NCI-H1105 treated with DMSO at 0.1 percent for 48 hours (cell line): ENCODE measurements around the gene LRRC8D.

Experiments used
- DNase-seq: peaks from one replicate; lab custom pipeline; 2025; lab: John Stamatoyannopoulos, UW

Gene LRRC8D

DNA sequence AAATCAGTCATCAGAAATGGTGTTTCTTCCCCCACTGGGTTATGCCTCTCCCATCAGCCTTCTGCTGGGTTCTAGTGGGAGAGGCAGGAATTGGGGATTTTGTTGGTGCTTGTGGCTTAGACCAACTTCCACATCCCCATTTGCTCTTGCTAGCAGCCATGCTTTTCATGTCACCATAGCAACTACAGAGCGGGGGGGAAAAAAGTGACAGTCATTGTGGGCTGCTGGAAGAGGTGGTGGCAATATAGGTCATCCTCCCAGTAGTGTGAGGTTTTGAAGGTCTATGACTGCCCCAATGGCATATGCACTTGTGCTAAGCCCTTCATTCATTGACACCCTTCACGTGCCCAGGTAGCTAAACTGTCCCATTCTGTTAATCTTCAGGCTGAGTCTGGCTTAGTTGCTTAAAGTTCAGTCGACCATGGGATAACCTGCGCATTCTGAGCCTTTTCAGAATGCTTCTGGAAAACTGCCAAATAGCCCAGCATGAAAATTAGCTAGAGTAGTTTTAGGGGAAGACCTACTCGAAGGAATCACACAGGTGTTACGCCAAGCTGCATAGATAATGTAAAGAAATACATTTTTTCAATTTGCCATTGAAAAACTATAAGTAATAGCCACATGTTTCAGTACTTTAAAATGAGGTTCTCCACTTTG is 120.4 kb downstream of the LRRC8D start:
- no peak for DNase-seq

DNA sequence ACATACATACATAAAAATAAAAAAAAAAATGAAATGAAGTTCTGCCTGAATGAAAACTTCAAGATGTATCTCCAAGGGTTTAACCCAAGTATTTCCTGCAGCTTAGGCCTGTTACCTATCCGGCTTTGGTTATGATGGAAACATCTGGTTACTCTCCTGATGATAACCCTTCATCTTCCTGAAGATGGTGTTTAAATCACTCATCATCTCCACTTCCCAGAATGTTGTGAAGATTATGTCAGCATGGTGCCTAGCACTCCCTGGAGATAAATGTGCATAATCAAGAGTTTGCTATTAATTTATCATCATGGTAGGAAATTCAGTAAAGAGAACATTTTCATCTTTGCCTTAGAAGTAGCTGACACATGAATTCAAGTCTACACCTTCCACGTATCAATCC is 121.2 kb downstream of the LRRC8D start:
- DNase-seq: no peak

DNA sequence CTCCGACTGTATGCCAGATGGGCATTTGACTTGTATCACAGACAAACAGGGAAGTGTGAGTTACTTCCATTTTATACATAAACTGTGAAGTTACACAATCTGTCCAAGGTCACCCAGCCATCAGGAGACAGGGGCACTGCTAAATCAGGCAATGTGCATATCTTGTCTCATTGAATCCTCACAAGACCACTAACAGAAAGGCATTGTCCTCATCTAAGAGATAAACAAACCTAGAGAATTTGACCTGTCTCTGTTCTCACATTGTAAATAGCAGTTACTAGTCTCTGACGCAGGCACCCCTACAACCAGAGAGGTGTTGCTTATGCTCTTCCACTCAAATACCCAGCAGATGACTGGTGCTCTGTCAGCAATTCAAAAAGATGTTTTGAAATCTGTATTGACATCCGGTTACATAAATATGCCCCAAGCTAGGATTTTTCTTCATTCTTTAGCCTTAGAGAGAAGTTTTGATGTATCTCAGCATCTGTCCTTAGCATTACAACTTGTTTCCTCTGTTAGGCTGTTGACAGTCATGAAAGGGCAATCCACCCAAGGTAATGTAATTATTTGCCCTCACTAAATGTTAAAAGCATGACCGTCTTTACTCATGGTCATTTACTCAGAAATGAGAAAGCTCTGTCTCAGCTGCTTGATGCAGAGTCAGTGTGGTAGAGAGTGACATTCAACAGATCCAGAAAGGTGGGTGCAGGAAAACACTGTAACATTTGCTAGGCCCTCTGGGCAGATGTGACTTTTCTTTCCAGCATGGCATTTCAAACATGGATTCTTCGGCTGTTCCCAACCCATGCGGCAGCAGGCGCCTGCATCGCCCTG is 122.2 kb downstream of the LRRC8D start:
- no peak for DNase-seq

DNA sequence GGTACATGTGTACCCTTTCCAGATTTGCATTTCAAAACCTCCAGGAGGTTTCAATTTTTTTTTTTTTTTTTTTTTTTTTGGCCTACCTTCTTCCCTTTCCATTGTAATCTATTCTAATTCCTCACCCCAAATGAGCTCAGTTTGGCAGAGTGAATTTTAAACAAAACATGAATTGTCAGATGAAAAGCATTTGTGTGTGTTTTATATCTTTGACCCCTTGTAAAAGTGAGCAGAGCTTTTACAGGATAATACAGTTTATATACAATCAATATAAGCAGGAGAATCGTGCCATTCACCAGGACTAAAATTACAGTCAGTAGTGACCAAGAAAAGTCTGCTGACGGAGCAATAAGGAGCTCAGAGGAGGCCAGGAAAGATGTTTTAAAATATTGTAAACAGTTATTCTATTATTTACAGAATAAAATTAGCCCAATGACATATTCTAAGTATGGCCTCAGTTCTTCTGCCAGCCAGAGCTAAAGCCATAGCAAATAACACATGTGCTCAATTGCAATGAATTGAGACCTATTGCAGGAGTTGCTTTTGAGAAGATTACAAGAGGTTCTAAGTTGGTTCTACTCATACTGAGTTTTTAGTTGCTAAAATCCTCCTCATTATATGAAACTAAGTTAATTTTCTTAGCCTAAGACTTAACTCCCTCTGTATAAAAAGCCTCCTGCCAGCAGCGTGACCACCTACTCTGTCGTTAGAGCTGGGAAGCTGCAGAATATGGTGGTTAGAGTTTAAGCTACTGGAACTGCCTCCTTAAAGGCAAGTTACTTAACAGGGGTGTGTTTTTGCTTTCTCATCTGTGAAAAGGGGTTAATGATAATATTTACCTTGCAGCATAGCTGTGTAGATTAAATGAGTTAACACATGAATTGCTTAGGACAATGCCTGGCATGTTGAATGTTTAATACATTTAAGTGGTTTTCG is 123.3 kb downstream of the LRRC8D start:
- no peak for DNase-seq

DNA sequence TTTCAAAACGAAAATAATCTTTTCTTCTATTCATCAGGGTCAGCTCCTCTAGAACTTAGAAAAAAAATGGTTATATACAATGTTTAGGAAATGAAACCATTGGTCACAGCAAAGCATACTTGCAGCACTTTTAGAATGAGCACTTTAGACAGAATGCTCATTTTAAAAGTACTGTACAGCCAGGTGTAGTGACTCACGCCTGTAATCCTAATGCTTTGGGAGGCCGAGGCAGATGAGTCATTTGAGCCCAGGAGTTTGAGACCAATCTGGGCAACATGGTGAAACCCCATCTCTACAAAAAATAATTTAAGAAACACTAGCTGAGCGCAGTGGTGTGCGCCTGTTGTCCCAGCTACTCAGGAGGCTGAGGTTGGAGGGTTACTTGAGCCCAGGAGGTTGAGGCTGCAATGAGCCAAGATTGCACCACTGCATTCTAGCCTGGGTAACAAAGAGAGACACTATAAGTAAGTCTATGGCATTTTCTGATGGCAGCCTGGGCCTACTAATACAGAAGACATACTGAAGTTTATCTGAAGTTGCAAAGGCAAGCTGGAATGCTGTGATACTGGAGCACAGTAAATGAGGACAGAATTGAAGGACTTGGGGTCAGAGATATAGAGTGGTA is 125.1 kb downstream of the LRRC8D start:
- no peak for DNase-seq

GRCh38 chr1:89946532-89946931 is 125.7 kb downstream of the LRRC8D start:
- no peak for DNase-seq

GRCh38 chr1:89948722-89949345 is 128.0 kb downstream of the LRRC8D start:
- DNase-seq: no peak

DNA sequence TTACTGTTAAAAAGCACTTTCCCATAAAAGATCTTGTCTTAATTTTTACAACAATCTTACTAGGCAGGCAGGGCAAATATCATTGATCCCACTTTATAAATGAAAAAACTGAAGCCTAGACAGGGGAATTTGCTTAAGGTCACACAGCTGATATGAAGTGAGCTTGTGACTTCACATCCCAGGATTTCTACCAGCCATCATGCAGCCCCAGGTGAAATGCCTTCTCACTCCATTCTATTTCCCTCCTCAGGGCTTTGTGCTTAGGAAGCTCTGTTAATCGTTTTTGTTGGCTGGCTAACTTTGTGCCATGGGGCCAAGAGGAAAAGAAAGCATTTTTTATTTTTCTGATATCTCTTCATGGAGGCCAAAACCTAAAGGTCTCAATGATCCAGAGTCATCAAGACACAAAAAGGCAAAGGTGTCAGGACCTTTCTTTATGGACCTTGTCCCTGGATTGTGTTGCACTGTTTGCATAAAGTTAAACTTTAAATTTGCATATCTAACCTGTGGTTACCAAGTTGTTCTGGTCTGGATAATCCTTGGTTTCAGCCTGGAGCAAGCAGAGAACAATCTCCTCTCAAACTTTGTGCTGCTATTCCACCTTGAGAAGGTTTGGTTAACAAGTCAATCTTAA is 129.3 kb downstream of the LRRC8D start:
- DNase-seq: no peak

- no peak for DNase-seq
These were observed 129.9 kb downstream of the LRRC8D start for GRCh38 chr1:89950703-89951102.

DNA sequence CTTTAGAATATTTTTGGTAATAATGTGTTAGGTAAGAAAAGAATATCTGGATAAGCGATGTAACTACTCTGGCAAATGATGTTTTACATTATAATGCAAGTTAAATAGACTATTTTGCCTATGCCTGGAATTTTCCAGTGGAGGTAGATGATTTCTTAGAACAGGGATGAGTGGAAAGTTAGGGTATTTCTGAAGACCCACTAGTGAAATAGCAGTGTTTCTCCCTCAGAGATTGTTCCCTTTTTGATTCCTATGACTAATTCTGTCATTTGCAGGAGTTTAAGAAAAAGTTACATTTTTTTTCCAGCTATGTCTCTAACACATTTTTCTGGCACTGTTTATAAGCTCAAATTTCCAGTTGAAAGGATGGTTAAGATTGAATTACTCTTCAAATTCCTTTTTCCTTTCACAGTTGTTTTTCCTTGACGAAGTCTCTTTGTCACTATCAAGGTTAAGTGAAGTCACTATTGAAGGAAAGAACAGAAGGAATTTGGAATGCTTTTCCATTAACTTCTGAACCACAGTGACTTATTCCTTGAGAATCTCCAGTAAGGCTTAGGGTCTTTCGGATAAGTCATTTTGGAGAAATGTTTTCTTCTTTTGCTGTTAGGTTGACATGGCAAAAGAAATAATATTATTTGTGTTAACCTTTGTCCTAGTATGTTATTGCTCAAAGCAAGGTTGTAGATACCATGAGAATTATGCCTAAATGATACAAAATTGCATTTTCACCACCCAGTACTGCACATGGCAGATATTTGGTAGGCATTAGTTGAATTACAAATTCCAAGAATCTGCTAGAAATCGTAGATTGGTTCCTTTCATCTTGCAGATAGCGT is 131.2 kb downstream of the LRRC8D start:
- DNase-seq: no peak

- no peak for DNase-seq
These were observed 131.8 kb downstream of the LRRC8D start for GRCh38 chr1:89952605-89953130.

- DNase-seq: peak; percentile 15
These were observed 132.3 kb downstream of the LRRC8D start for GRCh38 chr1:89953131-89953626.

DNA sequence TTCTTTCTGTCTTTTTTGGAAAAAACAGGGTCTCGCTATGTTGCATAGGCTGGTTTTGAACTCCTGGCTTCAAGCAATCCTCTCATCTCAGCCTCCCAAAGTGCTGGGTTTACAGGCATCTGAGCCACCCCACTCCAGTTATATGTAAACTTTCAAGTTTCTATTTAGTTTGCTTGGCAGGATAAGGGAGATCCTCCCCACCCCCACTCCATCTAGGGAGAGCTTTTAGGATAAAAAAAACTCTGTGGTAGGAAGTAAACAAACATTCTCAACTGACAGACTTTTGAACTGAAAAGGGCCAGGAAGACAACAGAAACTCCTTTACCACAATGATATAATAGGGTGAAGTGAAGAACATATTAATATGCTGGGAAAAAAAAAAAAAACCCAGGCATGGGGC is 133.1 kb downstream of the LRRC8D start:
- no peak for DNase-seq

DNA sequence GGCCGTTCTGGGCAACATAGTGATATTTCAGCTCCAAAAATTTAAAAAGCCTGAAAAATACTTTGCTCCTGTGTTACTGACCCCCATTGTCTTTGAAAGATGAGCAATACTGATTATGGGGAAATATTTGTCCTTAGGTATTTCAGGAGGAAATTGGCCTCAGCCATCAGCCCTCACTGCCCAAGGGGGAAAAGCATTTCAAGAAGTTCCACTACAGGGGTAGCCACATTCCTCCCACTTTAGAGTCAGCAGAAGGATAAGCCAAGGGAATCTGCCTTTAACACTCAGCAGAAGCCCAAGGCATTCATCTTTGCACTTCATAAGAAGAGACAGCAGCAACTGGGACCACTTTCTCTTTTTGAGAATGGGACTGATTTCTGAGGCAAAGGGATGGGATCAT is 133.6 kb downstream of the LRRC8D start:
- no peak for DNase-seq

DNA sequence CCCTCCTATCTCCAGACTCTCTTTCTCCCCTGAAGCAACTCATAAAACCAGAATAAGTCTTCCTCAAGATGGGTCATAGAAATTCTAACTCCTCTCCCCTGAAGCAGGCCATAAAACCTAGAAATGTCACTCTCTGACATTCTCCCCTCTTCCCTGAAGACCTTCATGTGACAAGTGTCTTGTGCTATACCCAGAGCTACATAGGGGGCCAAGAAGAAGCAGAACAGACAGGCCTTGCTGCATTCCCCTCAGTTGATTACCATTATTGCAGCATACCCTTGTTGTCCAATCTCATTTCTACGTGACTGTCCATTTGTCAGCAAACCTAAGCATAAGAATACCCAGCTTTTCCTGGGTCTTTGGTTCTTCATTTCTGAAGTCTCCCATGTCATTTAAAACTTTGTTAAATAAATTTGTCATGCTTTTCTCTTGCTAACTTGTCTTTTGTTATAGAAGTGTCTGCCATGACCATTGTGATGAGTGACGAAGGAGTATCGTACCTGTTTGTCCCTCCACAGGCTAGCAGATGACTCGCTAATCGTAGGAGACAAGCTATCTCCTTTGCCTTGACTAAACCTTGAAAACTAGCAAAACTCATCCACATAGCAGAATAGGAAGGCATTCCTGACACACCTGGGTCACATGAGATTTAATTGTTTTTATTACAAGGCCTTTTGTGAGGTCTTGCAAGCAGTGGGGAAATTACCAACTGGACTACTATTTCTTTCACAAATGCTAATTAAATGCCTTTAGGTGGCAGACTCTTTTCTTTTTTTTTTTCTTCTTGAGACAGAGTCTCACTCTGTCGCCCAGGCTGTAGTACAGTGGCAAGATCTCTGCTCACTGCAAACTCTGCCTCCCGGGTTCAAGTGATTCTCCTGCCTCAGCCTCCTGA is 134.7 kb downstream of the LRRC8D start:
- no peak for DNase-seq

DNA sequence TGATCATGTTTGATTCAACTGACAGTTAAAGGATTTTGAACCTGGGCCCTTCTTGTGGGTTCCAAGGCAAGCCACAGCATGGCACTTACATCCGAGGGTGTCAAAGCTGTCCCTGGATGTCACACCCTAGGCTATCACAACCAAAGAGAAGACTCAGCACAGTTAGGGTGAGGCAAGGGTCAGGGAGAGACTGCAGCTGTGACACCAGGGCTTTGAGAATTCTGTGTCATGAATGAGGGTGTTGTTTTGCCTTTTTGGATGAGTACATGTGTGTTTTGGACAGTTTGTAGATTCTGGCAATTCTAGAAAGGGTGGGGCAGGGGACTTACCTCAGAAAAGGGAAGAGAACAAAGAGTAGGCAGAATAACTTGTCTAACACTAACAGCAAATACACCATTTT is 136.3 kb downstream of the LRRC8D start:
- DNase-seq: no peak

DNA sequence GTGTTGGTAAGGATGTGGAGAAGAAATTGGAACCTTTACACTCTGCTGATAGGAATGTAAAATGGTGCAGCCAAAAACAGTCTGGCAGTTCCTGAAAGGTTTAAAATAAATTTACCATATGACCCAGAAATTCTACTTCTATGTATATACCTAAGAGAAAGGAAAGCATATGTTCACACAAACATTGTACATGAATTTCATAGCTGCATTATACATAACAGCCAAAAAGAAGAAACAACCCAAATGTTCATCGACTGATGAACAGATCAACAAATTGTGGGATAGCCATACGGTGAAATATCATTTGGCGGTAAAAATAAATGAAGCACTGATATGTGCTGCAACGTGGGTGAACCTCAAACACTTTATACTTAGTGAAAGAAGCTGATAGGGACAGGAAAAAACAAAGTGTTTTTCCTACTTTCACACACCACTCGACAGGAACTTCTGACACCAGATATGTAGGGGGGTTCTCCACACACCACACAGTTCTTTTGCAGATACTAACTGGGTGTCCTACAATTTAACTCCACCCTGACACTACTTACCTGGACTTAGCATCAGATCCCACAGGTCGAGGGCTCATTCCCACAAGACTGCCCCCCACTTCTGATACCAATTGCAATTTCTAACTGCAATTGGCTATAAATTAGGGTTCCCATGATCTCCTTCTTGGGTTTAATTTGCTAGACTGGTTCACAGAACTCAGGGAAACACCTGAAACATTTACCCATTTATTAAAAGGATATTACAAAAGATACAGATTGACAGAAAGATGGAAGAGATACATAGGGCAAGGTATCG is 138.2 kb downstream of the LRRC8D start:
- DNase-seq: no peak

DNA sequence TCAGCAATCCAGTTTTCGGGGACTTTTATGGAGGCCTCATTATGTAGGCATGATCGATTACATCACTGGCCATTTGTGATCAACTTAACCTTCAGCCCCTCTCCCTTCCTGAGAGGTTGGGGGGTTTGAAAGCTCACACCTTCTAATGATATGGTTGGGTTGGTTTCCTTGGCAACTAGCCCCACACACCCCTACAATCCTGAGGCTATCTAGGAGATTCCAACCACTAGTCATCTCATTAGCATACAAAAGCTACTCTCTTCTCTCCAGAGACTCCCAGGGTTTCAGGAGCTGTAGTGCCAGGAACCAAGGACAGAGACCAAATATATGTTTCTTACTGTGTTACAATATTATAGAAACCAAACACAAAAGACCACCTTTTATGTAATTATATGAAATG is 138.9 kb downstream of the LRRC8D start:
- no peak for DNase-seq
